Neutrophil (primary cell): Measurements from ENCODE around the gene C11orf58.

Source experiments
- H3K27ac ChIP-seq: fragments of 200-600 bp; sonication (generic); 2 replicates; pipeline ENCODE4 v1.5.1; 2016; ENCODE audit warnings: mild to moderate bottlenecking, moderate library complexity
- H3K27me3 ChIP-seq: fragments of 200-600 bp; sonication (generic); 2 replicates; pipeline ENCODE4 v1.6.0; 2016; ENCODE audit warnings: mild to moderate bottlenecking
- H3K36me3 ChIP-seq: fragments of 200-600 bp; sonication (generic); 2 replicates; pipeline ENCODE4 v1.5.1; 2017
- H3K4me1 ChIP-seq, 2 experiments: fragments of 200-600 bp in 1 of 2; sonication (generic) in 1 of 2; 1 replicate in 1 of 2; 2 replicates in 1 of 2; pipeline versions ENCODE4 v1.5.1 to v1.6.1; 2013 to 2016; ENCODE audit warnings: low read depth in 1 of 2, low read length in 1 of 2, mild to moderate bottlenecking in 1 of 2, moderate library complexity in 1 of 2; ENCODE audit not compliant: control insufficient read depth in 1 of 2, insufficient read depth in 1 of 2
- H3K4me3 ChIP-seq, 2 experiments: fragments of 200-600 bp in 1 of 2; sonication (generic) in 1 of 2; 1 replicate in 1 of 2; 2 replicates in 1 of 2; pipeline ENCODE4 v1.5.1; 2013 to 2016; ENCODE audit warnings: low read depth in 1 of 2, low read length in 1 of 2, mild to moderate bottlenecking in 1 of 2, moderate library complexity in 1 of 2
- H3K9me3 ChIP-seq: fragments of 200-600 bp; sonication (generic); 2 replicates; pipeline ENCODE4 v1.5.1; 2016
- CTCF ChIP-seq: fragments of 200-600 bp; sonication (generic); IDR thresholded peaks from 2 replicates; pipeline ENCODE4 v1.5.1; 2016; ENCODE audit warnings: antibody characterized with exemption

The C11orf58 gene

DNA sequence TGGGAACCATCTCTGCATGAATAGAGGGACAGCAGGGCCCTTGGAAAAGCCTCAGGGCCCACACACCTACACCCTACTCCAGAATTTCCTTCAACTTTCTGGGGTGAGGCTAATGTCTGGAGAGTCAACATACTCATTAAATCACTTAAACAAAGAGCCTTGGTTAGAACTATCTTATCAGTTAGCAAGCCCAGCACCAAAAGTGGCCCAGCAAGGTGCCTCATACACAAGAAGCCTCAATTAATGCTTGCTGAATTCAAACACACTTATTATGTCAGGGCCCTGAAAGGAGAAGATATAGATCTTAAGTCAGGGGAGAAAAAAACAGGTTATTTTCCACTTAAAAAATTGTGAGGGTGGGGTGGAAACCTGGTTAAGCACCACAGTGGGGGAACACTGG lies 61.4 kb downstream of the C11orf58 start:
- no peak for TF ChIP-seq CTCF

DNA sequence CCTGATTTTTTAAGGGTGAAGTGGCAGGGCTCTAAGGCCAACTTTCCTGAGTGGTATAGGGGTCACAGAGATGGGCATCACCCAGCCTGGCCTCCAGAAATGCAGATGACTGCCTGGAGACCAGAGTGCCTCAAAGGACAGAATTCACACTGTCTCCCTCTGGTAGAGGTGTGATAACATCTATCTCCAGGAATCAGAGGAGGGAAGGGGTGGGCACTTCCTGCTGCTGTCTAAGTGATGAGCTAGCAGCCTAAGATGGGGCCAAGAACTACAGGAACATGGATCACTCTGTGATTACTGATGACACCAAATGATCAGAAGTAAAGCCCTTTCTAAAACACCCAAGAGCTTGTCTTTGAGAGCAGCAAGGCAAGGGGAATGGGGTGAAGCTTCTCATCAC lies 61.9 kb downstream of the C11orf58 start:
- no peaks in the 10 kb centered on the region for H3K36me3 ChIP-seq
- no peak for TF ChIP-seq CTCF

More for the DNA sequence above, 61.4 kb downstream of the C11orf58 start:
- Histone ChIP-seq H3K27me3 (no peaks in the 10 kb centered on the region), H3K27ac (no peak overlapping the region), H3K4me3 (no peak overlapping the region), H3K4me1 (peaks cover 6 to 7% of the 10 kb centered on the region in 2 experiments), H3K36me3 (no peaks in the 10 kb centered on the region), H3K9me3 (no peaks in the 10 kb centered on the region)

GRCh38 chr11:16801288-16801980 lies 63.0 kb downstream of the C11orf58 start:
- H3K4me1 ChIP-seq, result peaks cover 8 to 12% of the 10 kb centered on the region in 2 experiments
- H3K4me3 ChIP-seq, result no peak overlapping the region
- H3K9me3 ChIP-seq, result no peaks in the 10 kb centered on the region
- no peak for TF ChIP-seq CTCF
- no peaks in the 10 kb centered on the region for H3K36me3 ChIP-seq
- no peak overlapping the region for H3K27ac ChIP-seq
- H3K27me3 ChIP-seq, result no peaks in the 10 kb centered on the region

More for the DNA sequence above, 61.9 kb downstream of the C11orf58 start:
- Histone ChIP-seq H3K4me3 (no peak overlapping the region), H3K4me1 (peaks cover 1 to 4% of the 10 kb centered on the region in 2 experiments), H3K9me3 (no peaks in the 10 kb centered on the region), H3K27me3 (no peaks in the 10 kb centered on the region), H3K27ac (no peak overlapping the region)

GRCh38 chr11:16804104-16804947 lies 65.9 kb downstream of the C11orf58 start:
- Histone ChIP-seq H3K4me1 (peaks cover 35 to 40% of the 10 kb centered on the region in 2 experiments), H3K36me3 (no peaks in the 10 kb centered on the region), H3K27me3 (no peaks in the 10 kb centered on the region), H3K9me3 (no peaks in the 10 kb centered on the region), H3K27ac (no peak overlapping the region), H3K4me3 (no peak overlapping the region)
- TF ChIP-seq CTCF, result no peak

- H3K36me3 ChIP-seq, result no peaks in the 10 kb centered on the region
- peak overlapping the region; percentile 84 for H3K27ac ChIP-seq
- H3K4me1 ChIP-seq, result peaks cover 40 to 56% of the 10 kb centered on the region in 2 experiments
- no peak overlapping the region for H3K4me3 ChIP-seq
- no peaks in the 10 kb centered on the region for H3K27me3 ChIP-seq
- H3K9me3 ChIP-seq, result no peaks in the 10 kb centered on the region
- no peak for TF ChIP-seq CTCF
Measured at GRCh38 chr11:16805938-16806337, 67.5 kb downstream of the C11orf58 start.
